NCI-H82 (cell line): Measurements from ENCODE around the gene MAP3K4.
A peak's percentile ranks its signal among the peaks of the same experiment; 100 is the strongest.
"Not testable (repeated sequence)": the region's sequence is repeated elsewhere in the genome, so short reads cannot be mapped to it uniquely, and the experiment has no call there.

Experiments used
- DNase-seq: peaks from one replicate; lab custom pipeline; 2025; lab: John Stamatoyannopoulos, UW

The MAP3K4 gene

GRCh38 chr6:161088676-161089328 is 97.2 kb downstream of the MAP3K4 start:
- DNase-seq, result no peak

- no peak for DNase-seq
Measured at GRCh38 chr6:161091151-161091550, 99.6 kb downstream of the MAP3K4 start.

- no peak for DNase-seq
Measured at GRCh38 chr6:161091972-161092701, 100.6 kb downstream of the MAP3K4 start.

GRCh38 chr6:161094955-161095354 is 103.4 kb downstream of the MAP3K4 start:
- no peak for DNase-seq

GRCh38 chr6:161095916-161096315 is 104.3 kb downstream of the MAP3K4 start:
- no peak for DNase-seq

GRCh38 chr6:161100072-161100471 is 108.5 kb downstream of the MAP3K4 start:
- no peak for DNase-seq

- peak; percentile 44 for DNase-seq
Measured at GRCh38 chr6:161101517-161101916, 109.9 kb downstream of the MAP3K4 start.

GRCh38 chr6:161103475-161103874 is 111.9 kb downstream of the MAP3K4 start:
- DNase-seq, result no peak

- no peak for DNase-seq
Measured at GRCh38 chr6:161104966-161105365, 113.4 kb downstream of the MAP3K4 start.

GRCh38 chr6:161105408-161105807 is 113.8 kb downstream of the MAP3K4 start:
- no peak for DNase-seq

- peak; percentile 44 for DNase-seq
Measured at GRCh38 chr6:161107779-161108730, 116.5 kb downstream of the MAP3K4 start.

GRCh38 chr6:161108916-161109315 is 117.3 kb downstream of the MAP3K4 start:
- no peak for DNase-seq

- no peak for DNase-seq
Measured at GRCh38 chr6:161109366-161109765, 117.8 kb downstream of the MAP3K4 start.

- DNase-seq, result no peak
Measured at GRCh38 chr6:161110028-161110779, 118.6 kb downstream of the MAP3K4 start.

GRCh38 chr6:161111261-161111660 is 119.7 kb downstream of the MAP3K4 start:
- DNase-seq, result no peak

- DNase-seq, result no peak
Measured at GRCh38 chr6:161115468-161115867, 123.9 kb downstream of the MAP3K4 start.

- DNase-seq, result no peak
Measured at GRCh38 chr6:161116554-161116953, 125.0 kb downstream of the MAP3K4 start.

GRCh38 chr6:161117308-161117707 is 125.7 kb downstream of the MAP3K4 start:
- DNase-seq, result no peak

- DNase-seq, result no peak
Measured at GRCh38 chr6:161117942-161118341, 126.4 kb downstream of the MAP3K4 start.

- not testable (repeated sequence) for DNase-seq
Measured at GRCh38 chr6:161123319-161123718, 131.8 kb downstream of the MAP3K4 start.

- no peak for DNase-seq
Measured at GRCh38 chr6:161125591-161125990, 134.0 kb downstream of the MAP3K4 start.
